ENCODE measurements around the gene FADS2. TPM values are rescaled to one million over a fixed set of nuclear protein-coding genes. Genes with fewer than 3 reads are reported as not detected.
A peak's percentile ranks its signal among the peaks of the same experiment; 100 is the strongest.

The FADS2 gene
- total and polyA plus RNA-seq, 9 of the 15 experiments (the other 6 are each of a cell fraction or from before 2014, with no cell fraction given): 2.9 to 42.8 (median 16.2) TPM

GRCh38 chr11:61870541-61871031 lies 42.5 kb downstream of the FADS2 start:
- CTCF ChIA-PET (ENCODE audit: low intra/inter-chr PET ratio): interaction anchor here (0.6 to 1.5 kb wide), 3 partner anchors 53 to 237 kb away, joined by 3 to 13 read pairs (median 7); partner anchors contain the start of gene FADS1
- intact Hi-C loops (cut with micrococcal nuclease) (loop anchor here (1.0 to 2.0 kb wide), 6 partner anchors 26 to 237 kb away; no protein-coding TSS in a partner anchor), in situ Hi-C loops (cut with MboI) (no loop called here)
- H3K9ac ChIP-seq (ENCODE audit: insufficient read depth in 1 of 2, low read depth in 2 of 2, low read length in 2 of 2): peak overlapping the region; percentile 65 to 89
- H3K27ac ChIP-seq (ENCODE audit: extremely low read depth, low read depth, low read length): peak overlapping the region; percentile 85
- H3K9me3 ChIP-seq (replicated peaks; ENCODE audit: control insufficient read depth, insufficient read depth, low read depth, low read length): no peaks in the 10 kb centered on the region
- H3K4me2 ChIP-seq (ENCODE audit: insufficient read depth, low read length): peak overlapping the region; percentile 74
- DNase-seq (ENCODE audit: extremely low read depth in 1 of 4, low spot score in 3 of 4) (peak in 2 of 4 experiments; percentile 38 to 41), FAIRE-seq (peak; percentile 56), ATAC-seq (peak; percentile 15; the same call in 2 of the 3 replicates)
- H3K79me2 ChIP-seq (ENCODE audit: control insufficient read depth, insufficient read depth, low read length): 0 out of 3 replicates have a peak, but pooled peaks cover 3% of the 10 kb centered on the region
- peaks cover 44 to 77% of the 10 kb centered on the region in 2 experiments for H3K4me1 ChIP-seq (replicated peaks in 1 of 2; ENCODE audit: control insufficient read depth in 2 of 2, insufficient read depth in 2 of 2, low read length in 2 of 2)
- no peaks in the 10 kb centered on the region for H4K20me1 ChIP-seq (replicated peaks; ENCODE audit: control insufficient read depth, insufficient read depth, low read length)
- POLR2A ChIA-PET: interaction anchor here (0.6 to 2.5 kb wide), 15 partner anchors 10 to 253 kb away, joined by 3 to 21 read pairs (median 4); partner anchors contain the start of genes BEST1, FADS1, FEN1 and INCENP
- no peaks in the 10 kb centered on the region for H3K9me1 ChIP-seq (ENCODE audit: control insufficient read depth, insufficient read depth, low read length)
- no peak overlapping the region for H3K4me3 ChIP-seq
- H2AFZ ChIP-seq (ENCODE audit: low read depth, low read length): peak overlapping the region; percentile 81
- H3K27me3 ChIP-seq (ENCODE audit: control insufficient read depth in 2 of 2, insufficient read depth in 2 of 2, low read length in 2 of 2): no peaks in the 10 kb centered on the region
- WGBS (ENCODE audit: insufficient coverage, low coverage, missing lambda C conversion rate): 19% methylated on average over 9 of the region's 10 CpGs
- no TSS peak for BruUV-seq (replicated peaks)
- peaks cover 1% of the 10 kb centered on the region; the same call in 1 of the 3 replicates for H3K36me3 ChIP-seq (ENCODE audit: control insufficient read depth, insufficient read depth, low read length)
- TF ChIP-seq ZNF639 (CRISPR knock-in tag; conservative IDR thresholded peaks at IDR 0.05 in 1 of 2, IDR thresholded peaks at IDR 0.05 in 1 of 2) (0 out of 4 replicates have a peak, but pooled peaks of 1 of the 2 experiments have one; percentile 7), ATF7 (IDR thresholded peaks at IDR 0.05) (no peak), PKNOX1 (IDR thresholded peaks at IDR 0.05) (peak; percentile 60), FOXK2 (conservative IDR thresholded peaks at IDR 0.05 in 1 of 2, IDR thresholded peaks at IDR 0.05 in 1 of 2; ENCODE audit: low read depth in 2 of 2) (no peak), ZFX (CRISPR knock-in tag; IDR thresholded peaks at IDR 0.05) (peak; percentile 51; the same call in 1 of the 2 replicates), ETV1 (tag; conservative IDR thresholded peaks at IDR 0.05; ENCODE audit: low read depth) (no peak), SIX5 (IDR thresholded peaks at IDR 0.05; ENCODE audit: borderline replicate concordance in 1 of 2, insufficient read depth in 1 of 2, low read depth in 1 of 2, low read length in 2 of 2) (no peak), GTF2E2 (tag; IDR thresholded peaks at IDR 0.05) (0 out of 2 replicates have a peak, but pooled peaks have one; percentile 25), ZEB2 (IDR thresholded peaks at IDR 0.05) (no peak), SMARCB1 (IDR thresholded peaks at IDR 0.05; ENCODE audit: insufficient read length, low read depth) (no peak), ZFP36 (IDR thresholded peaks at IDR 0.05; ENCODE audit: low read depth, low read length, partially characterized antibody) (no peak), ZNF740 (CRISPR knock-in tag; IDR thresholded peaks at IDR 0.05) (no peak), ZNF740 (tag; IDR thresholded peaks at IDR 0.05) (0 out of 4 replicates have a peak, but pooled peaks of 1 of the 2 experiments have one; percentile 6), TCF7 (IDR thresholded peaks at IDR 0.05; ENCODE audit: borderline replicate concordance) (no peak), NCOA2 (IDR thresholded peaks at IDR 0.05; ENCODE audit: partially characterized antibody in 2 of 2) (no peak)
